Middle frontal gyrus (tissue), 1 donor: ENCODE measurements around the gene GSN.

Experiments used
- DNase-seq: peaks from one replicate; pipeline ENCODE4 v3.0.0-alpha.2; 2015; ENCODE audit warnings: low spot score; ENCODE audit errors: extremely low spot score

Gene GSN

GRCh38 chr9:121267689-121268597, at the start of gene GSN:
Gene GSN, plus strand, starts transcription at chr9:121268162. Its CDS starts 33,810 bp downstream, at chr9:121301972.
- no peak for DNase-seq

- DNase-seq, result no peak
These were observed 49.5 kb upstream of the GSN start for GRCh38 chr9:121218357-121219027.

- DNase-seq, result no peak
These were observed 48.4 kb upstream of the GSN start for GRCh38 chr9:121219530-121219929.

GRCh38 chr9:121220996-121221663, 46.8 kb upstream of the GSN start:
- no peak for DNase-seq

GRCh38 chr9:121221664-121222055, 46.3 kb upstream of the GSN start:
- no peak for DNase-seq

GRCh38 chr9:121222524-121223171, 45.3 kb upstream of the GSN start:
- DNase-seq, result no peak

- no peak for DNase-seq
These were observed 42.7 kb upstream of the GSN start for GRCh38 chr9:121225240-121225639.

- no peak for DNase-seq
These were observed 41.8 kb upstream of the GSN start for GRCh38 chr9:121226175-121226574.

GRCh38 chr9:121227862-121228261, 40.1 kb upstream of the GSN start:
- no peak for DNase-seq

GRCh38 chr9:121230256-121230655, 37.7 kb upstream of the GSN start:
- no peak for DNase-seq

- no peak for DNase-seq
These were observed 35.7 kb upstream of the GSN start for GRCh38 chr9:121232251-121232650.

GRCh38 chr9:121233906-121234831, 33.8 kb upstream of the GSN start:
- no peak for DNase-seq

GRCh38 chr9:121234832-121235161, 33.2 kb upstream of the GSN start:
- no peak for DNase-seq

- DNase-seq, result no peak
These were observed 32.5 kb upstream of the GSN start for GRCh38 chr9:121235512-121235911.

- DNase-seq, result no peak
These were observed 30.0 kb upstream of the GSN start for GRCh38 chr9:121237916-121238315.

GRCh38 chr9:121239071-121239470, 28.9 kb upstream of the GSN start:
- no peak for DNase-seq

GRCh38 chr9:121239851-121240250, 28.1 kb upstream of the GSN start:
- no peak for DNase-seq

- no peak for DNase-seq
These were observed 27.4 kb upstream of the GSN start for GRCh38 chr9:121240472-121241135.

- DNase-seq, result no peak
These were observed 25.6 kb upstream of the GSN start for GRCh38 chr9:121242219-121242958.
